ENCODE results near the gene HOXA1. TPM values are rescaled to one million over a fixed set of nuclear protein-coding genes. Genes with fewer than 3 reads are reported as not detected.
A peak's percentile ranks its signal among the peaks of the same experiment; 100 is the strongest.

Gene HOXA1
- total RNA-seq, 2 donors from 2014 or later, result 1.7 to 2.0 TPM

- H3K9me3 ChIP-seq, result no peaks in the 10 kb centered on the region
- H3K4me1 ChIP-seq, result peaks cover 8% of the 10 kb centered on the region
- TF ChIP-seq CTCF (IDR thresholded peaks at IDR 0.05), result no peak
- H3K27ac ChIP-seq, result peak overlapping the region; percentile 92
- intact Hi-C loops (cut with DNase I), result loop anchor here (5.0 kb wide), 1 partner anchor 38 kb away; the partner anchor contains the start of gene HOXA5
- DNase-seq, result no peak
- H3K36me3 ChIP-seq, result no peaks in the 10 kb centered on the region
- peak overlapping the region in 1 of 2 donors; percentile 54 for H3K9ac ChIP-seq (ENCODE audit: low read depth in 2 of 2, low read length in 2 of 2)
- no peaks in the 10 kb centered on the region for H3K27me3 ChIP-seq
- H3K4me3 ChIP-seq, result no peak overlapping the region
Observed at GRCh38 chr7:27104341-27105058, 8.7 kb upstream of the HOXA1 start.

- no peak overlapping the region for H3K4me3 ChIP-seq
- intact Hi-C loops (cut with DNase I), result no loop called here
- peak overlapping the region; percentile 32 to 54 for H3K9ac ChIP-seq (ENCODE audit: low read depth in 2 of 2, low read length in 2 of 2)
- H3K9me3 ChIP-seq, result no peaks in the 10 kb centered on the region
- H3K27ac ChIP-seq, result peak overlapping the region; percentile 92
- no peaks in the 10 kb centered on the region for H3K27me3 ChIP-seq
- peak; percentile 67 for DNase-seq
- H3K36me3 ChIP-seq, result no peaks in the 10 kb centered on the region
- H3K4me1 ChIP-seq, result peaks cover 10% of the 10 kb centered on the region
- TF ChIP-seq CTCF (IDR thresholded peaks at IDR 0.05), result no peak
Observed at GRCh38 chr7:27103489-27104226, 7.9 kb upstream of the HOXA1 start.

GRCh38 chr7:27102581-27103442 lies 7.0 kb upstream of the HOXA1 start, which contains the start of gene HOXA2:
TSS of gene HOXA2 (minus strand) at chr7:27102683. CDS start at chr7:27102500, 183 bp downstream.
- no peak for TF ChIP-seq CTCF (IDR thresholded peaks at IDR 0.05)
- Histone ChIP-seq H3K27me3 (no peaks in the 10 kb centered on the region), H3K4me1 (peaks cover 13% of the 10 kb centered on the region), H3K9me3 (no peaks in the 10 kb centered on the region), H3K9ac (ENCODE audit: low read depth in 2 of 2, low read length in 2 of 2) (peak within 1 kb of the TSS; percentile 68 to 71), H3K4me3 (peak within 1 kb of the TSS; percentile 38), H3K27ac (peak within 1 kb of the TSS; percentile 92), H3K36me3 (no peaks in the 10 kb centered on the region)
- intact Hi-C loops (cut with DNase I), result no loop called here
- DNase-seq, result peak; percentile 69

DNA sequence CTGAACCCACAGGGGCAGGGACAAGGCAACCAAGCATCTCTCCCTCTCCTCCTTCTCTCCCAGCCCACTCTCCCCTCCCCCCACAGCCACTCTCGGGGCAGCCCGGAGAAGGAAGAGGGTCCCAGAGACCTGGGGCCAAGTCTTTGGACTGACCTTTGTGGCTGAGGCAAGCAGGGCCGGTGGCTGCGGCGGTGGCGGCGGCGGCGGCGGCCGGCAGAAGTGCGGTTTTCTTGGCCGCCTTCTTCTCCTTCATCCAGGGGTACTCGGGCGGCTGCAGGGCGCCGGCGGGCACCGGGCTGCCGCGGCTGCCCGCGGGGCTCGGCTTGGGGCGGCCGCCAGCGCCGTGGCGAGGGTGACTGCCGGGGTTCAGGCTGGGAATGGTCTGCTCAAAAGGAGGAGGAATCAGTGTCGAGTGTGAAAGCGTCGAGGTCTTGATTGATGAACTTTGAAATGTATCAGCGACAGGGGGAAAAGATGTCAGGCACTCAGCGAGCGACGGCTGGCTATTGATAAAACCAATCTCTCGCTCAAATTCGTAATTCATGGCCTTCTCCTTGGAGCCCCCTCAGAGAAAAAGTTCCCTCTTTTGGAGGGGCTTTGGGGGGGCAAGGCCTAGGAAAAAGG lies 6.3 kb upstream of the HOXA1 start:
- DNase-seq, result peak; percentile 43
- intact Hi-C loops (cut with DNase I), result no loop called here

More for the DNA sequence above, 6.3 kb upstream of the HOXA1 start:
- H3K36me3 ChIP-seq, result no peaks in the 10 kb centered on the region
- no peaks in the 10 kb centered on the region for H3K27me3 ChIP-seq
- H3K9ac ChIP-seq (ENCODE audit: low read depth in 2 of 2, low read length in 2 of 2), result peak overlapping the region; percentile 68 to 71
- TF ChIP-seq CTCF (IDR thresholded peaks at IDR 0.05), result no peak
- H3K9me3 ChIP-seq, result no peaks in the 10 kb centered on the region
- H3K4me1 ChIP-seq, result peaks cover 15% of the 10 kb centered on the region
- peak overlapping the region; percentile 92 for H3K27ac ChIP-seq
- H3K4me3 ChIP-seq, result peak overlapping the region; percentile 38
